Neural progenitor cell (in vitro differentiated cells): Measurements from ENCODE around the gene MDM1. TPM values are rescaled to one million over a fixed set of nuclear protein-coding genes. Genes with fewer than 3 reads are reported as not detected.
A peak's percentile ranks its signal among the peaks of the same experiment; 100 is the strongest.

Experiments used
- DNase-seq: peaks from one replicate; pipeline ENCODE4 v3.0.0-alpha.2; 2016; ENCODE audit warnings: low spot score
- H2AFZ ChIP-seq: fragments of 200-600 bp; sonication (generic); replicated peaks from 2 replicates; pipeline ENCODE4 v1.6.1; 2016; ENCODE audit warnings: antibody characterized with exemption
- H3F3A ChIP-seq: fragments of 200-600 bp; sonication (generic); 2 replicates; pipeline ENCODE4 v1.6.1; 2016; ENCODE audit warnings: antibody characterized with exemption, low read depth
- H3K27ac ChIP-seq: fragments of 200-600 bp; sonication (generic); 2 replicates; pipeline ENCODE4 v1.5.1; 2016; ENCODE audit warnings: mild to moderate bottlenecking
- H3K27me3 ChIP-seq: fragments of 200-600 bp; sonication (generic); 2 replicates; pipeline ENCODE4 v1.6.1; 2016; ENCODE audit warnings: mild to moderate bottlenecking, moderate library complexity
- H3K36me3 ChIP-seq: fragments of 200-600 bp; sonication (generic); 2 replicates; pipeline ENCODE4 v1.5.1; 2016
- H3K4me1 ChIP-seq: fragments of 200-600 bp; sonication (generic); 2 replicates; pipeline ENCODE4 v1.6.1; 2016; ENCODE audit warnings: mixed run types
- H3K4me2 ChIP-seq: fragments of 200-600 bp; sonication (generic); 2 replicates; pipeline ENCODE4 v1.6.1; 2016
- H3K4me3 ChIP-seq: fragments of 200-600 bp; sonication (generic); 2 replicates; pipeline ENCODE4 v1.5.1; 2016
- H3K79me2 ChIP-seq: fragments of 200-600 bp; sonication (generic); 2 replicates; pipeline ENCODE4 v1.6.1; 2016; ENCODE audit warnings: low read depth
- H3K9ac ChIP-seq: fragments of 200-600 bp; sonication (generic); 2 replicates; pipeline ENCODE4 v1.6.1; 2016
- H3K9me3 ChIP-seq: fragments of 200-600 bp; sonication (generic); 2 replicates; pipeline ENCODE4 v1.5.1; 2016; ENCODE audit warnings: low read depth
- H4K20me1 ChIP-seq: fragments of 200-600 bp; sonication (generic); 2 replicates; pipeline ENCODE4 v1.6.1; 2016; ENCODE audit warnings: low read depth
- H3K27ac Mint-ChIP-seq: 3 replicates; pipeline ENCODE4 v1.8.0; 2021; ENCODE audit warnings: mixed read lengths
- H3K27me3 Mint-ChIP-seq: 2 replicates; pipeline ENCODE4 v1.8.0; 2022; ENCODE audit warnings: low read depth, mild to moderate bottlenecking, inconsistent platforms, moderate library complexity, mixed read lengths; ENCODE audit not compliant: insufficient read depth
- H3K36me3 Mint-ChIP-seq: 3 replicates; pipeline ENCODE4 v1.8.0; 2021; ENCODE audit warnings: mixed read lengths
- H3K4me1 Mint-ChIP-seq: 3 replicates; pipeline ENCODE4 v1.8.0; 2021; ENCODE audit warnings: mixed read lengths
- H3K4me3 Mint-ChIP-seq: 3 replicates; pipeline ENCODE4 v1.8.0; 2021; ENCODE audit warnings: mild to moderate bottlenecking, moderate library complexity, mixed read lengths
- H3K9me3 Mint-ChIP-seq: 3 replicates; pipeline ENCODE4 v1.8.0; 2020; ENCODE audit warnings: mixed read lengths
- EZH2 ChIP-seq: fragments of 200-600 bp; sonication (generic); IDR thresholded peaks from 2 replicates; pipeline ENCODE4 v1.6.1; 2017; ENCODE audit warnings: antibody characterized with exemption, mild to moderate bottlenecking, moderate library complexity
- EZH2phosphoT487 ChIP-seq: fragments of 200-600 bp; sonication (generic); IDR thresholded peaks from 2 replicates; pipeline ENCODE4 v1.6.1; 2017; ENCODE audit warnings: antibody characterized with exemption
- total RNA-seq: library from RNA; depleted of rRNA; stranded (reverse); fragments of >200 nt; gene quantifications from 2 replicates; pipeline ENCODE4 v1.2.3, GENCODE V29; 2015; ENCODE audit warnings: low replicate concordance
- TF ChIP-seq, protein P1 (sequence below): fragments of 200-600 bp; sonication (generic); IDR thresholded peaks from 2 replicates; pipeline ENCODE4 v1.5.1; 2017; ENCODE audit warnings: antibody characterized with exemption, mild to moderate bottlenecking

MDM1 gene
- total RNA-seq, 1 donor from 2014 or later = 47.2 TPM

DNA sequence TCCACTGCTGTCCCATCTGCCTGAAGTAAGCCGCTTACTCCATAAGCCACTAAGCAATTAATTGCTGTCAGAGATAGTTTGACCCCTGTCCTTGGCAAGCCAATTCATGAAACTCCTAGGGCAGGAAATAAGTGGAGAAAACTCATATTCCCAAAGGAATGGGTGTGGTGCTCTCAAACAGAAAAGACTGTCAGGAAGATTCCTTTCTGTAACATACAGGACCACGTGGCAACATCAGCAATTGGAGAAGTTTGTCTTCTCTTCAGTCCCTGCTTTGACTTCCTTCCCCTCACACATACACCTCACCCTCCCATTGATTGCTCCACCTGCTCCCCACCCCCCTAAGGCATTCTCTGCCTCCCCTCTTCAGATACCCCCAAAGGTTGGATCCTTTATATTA lies 36.2 kb upstream of the MDM1 start:
- no peak overlapping the region for H3K4me3 ChIP-seq
- TF ChIP-seq EZH2 (no peak), EZH2phosphoT487 (no peak)
- TF ChIP-seq, protein P1, sequence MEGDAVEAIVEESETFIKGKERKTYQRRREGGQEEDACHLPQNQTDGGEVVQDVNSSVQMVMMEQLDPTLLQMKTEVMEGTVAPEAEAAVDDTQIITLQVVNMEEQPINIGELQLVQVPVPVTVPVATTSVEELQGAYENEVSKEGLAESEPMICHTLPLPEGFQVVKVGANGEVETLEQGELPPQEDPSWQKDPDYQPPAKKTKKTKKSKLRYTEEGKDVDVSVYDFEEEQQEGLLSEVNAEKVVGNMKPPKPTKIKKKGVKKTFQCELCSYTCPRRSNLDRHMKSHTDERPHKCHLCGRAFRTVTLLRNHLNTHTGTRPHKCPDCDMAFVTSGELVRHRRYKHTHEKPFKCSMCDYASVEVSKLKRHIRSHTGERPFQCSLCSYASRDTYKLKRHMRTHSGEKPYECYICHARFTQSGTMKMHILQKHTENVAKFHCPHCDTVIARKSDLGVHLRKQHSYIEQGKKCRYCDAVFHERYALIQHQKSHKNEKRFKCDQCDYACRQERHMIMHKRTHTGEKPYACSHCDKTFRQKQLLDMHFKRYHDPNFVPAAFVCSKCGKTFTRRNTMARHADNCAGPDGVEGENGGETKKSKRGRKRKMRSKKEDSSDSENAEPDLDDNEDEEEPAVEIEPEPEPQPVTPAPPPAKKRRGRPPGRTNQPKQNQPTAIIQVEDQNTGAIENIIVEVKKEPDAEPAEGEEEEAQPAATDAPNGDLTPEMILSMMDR = no peak
- Mint-ChIP-seq H3K9me3 (no peaks in the 10 kb centered on the region), H3K27me3 (peaks cover 4% of the 10 kb centered on the region), H3K36me3 (no peaks in the 10 kb centered on the region), H3K27ac (peak overlapping the region; percentile 33), H3K4me1 (peaks cover 42% of the 10 kb centered on the region), H3K4me3 (no peak overlapping the region)
- H3K4me2 ChIP-seq = no peak overlapping the region
- H3K27me3 ChIP-seq = no peaks in the 10 kb centered on the region
- no peak overlapping the region for H3K27ac ChIP-seq
- no peaks in the 10 kb centered on the region for H4K20me1 ChIP-seq
- no peak for DNase-seq
- no peaks in the 10 kb centered on the region for H3K36me3 ChIP-seq
- H3K4me1 ChIP-seq = peaks cover 8% of the 10 kb centered on the region
- no peaks in the 10 kb centered on the region for H3F3A ChIP-seq
- no peaks in the 10 kb centered on the region for H3K9me3 ChIP-seq
- no peak overlapping the region for H2AFZ ChIP-seq
- no peak overlapping the region for H3K9ac ChIP-seq
- no peaks in the 10 kb centered on the region for H3K79me2 ChIP-seq

DNA sequence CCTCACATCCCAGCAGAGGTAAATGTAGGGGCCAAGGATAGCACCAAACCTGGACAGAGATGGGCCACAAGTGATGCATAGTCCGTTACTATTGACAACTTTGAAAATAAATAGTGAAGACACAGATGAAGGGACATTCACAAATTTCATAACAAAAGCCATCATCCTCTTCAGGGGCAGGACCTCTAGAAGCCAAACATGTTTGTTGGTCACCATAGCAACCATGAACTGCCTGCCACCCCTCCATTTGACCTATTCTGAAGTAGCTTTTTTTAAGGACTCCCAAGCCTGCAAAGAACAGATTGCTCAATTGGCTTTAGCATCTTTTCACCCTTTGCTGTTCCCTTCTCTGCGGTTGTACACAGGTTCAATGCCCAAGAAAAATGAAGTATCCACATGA lies 35.7 kb upstream of the MDM1 start:
- Histone ChIP-seq H3F3A (no peaks in the 10 kb centered on the region), H2AFZ (no peak overlapping the region), H3K9ac (no peak overlapping the region), H3K9me3 (no peaks in the 10 kb centered on the region), H3K4me3 (no peak overlapping the region), H3K4me1 (peaks cover 8% of the 10 kb centered on the region), H4K20me1 (no peaks in the 10 kb centered on the region), H3K27ac (no peak overlapping the region), H3K4me2 (no peak overlapping the region), H3K27me3 (no peaks in the 10 kb centered on the region), H3K36me3 (no peaks in the 10 kb centered on the region), H3K79me2 (no peaks in the 10 kb centered on the region)
- peaks cover 5% of the 10 kb centered on the region for H3K27me3 Mint-ChIP-seq
- H3K36me3 Mint-ChIP-seq = no peaks in the 10 kb centered on the region
- peaks cover 39% of the 10 kb centered on the region for H3K4me1 Mint-ChIP-seq
- TF ChIP-seq, protein P1 = no peak
- no peak for TF ChIP-seq EZH2phosphoT487
- TF ChIP-seq EZH2 = no peak
- no peaks in the 10 kb centered on the region for H3K9me3 Mint-ChIP-seq
- no peak for DNase-seq
- H3K4me3 Mint-ChIP-seq = no peak overlapping the region
- H3K27ac Mint-ChIP-seq = peak overlapping the region; percentile 33

DNA sequence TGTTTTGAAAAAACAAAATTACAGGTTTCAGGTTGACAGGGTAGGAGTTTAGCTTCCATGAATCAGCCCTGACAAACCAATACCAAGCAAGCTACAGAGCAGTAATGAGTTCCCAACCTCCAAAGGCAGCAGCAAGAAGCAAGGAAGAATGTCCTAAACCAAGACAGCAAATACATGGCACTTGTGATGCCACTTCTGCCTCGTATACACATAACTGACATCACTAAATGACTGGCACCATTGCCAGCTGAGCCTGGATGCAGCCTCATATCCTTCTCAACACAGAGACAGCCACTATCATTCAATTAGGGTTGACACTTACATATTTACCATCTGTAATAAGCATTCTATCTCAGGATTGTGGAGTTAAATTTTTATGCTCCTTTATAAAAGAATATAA lies 35.0 kb upstream of the MDM1 start:
- H3K27ac ChIP-seq = no peak overlapping the region
- Mint-ChIP-seq H3K9me3 (no peaks in the 10 kb centered on the region), H3K36me3 (no peaks in the 10 kb centered on the region), H3K27ac (peak overlapping the region; percentile 33), H3K4me1 (peaks cover 36% of the 10 kb centered on the region), H3K4me3 (no peak overlapping the region), H3K27me3 (peaks cover 5% of the 10 kb centered on the region)
- no peak overlapping the region for H3K4me3 ChIP-seq
- no peaks in the 10 kb centered on the region for H3K79me2 ChIP-seq
- peaks cover 8% of the 10 kb centered on the region for H3K4me1 ChIP-seq
- no peaks in the 10 kb centered on the region for H3K9me3 ChIP-seq
- no peak overlapping the region for H2AFZ ChIP-seq
- no peaks in the 10 kb centered on the region for H3F3A ChIP-seq
- TF ChIP-seq EZH2phosphoT487 = no peak
- no peak for TF ChIP-seq EZH2
- TF ChIP-seq, protein P1 = no peak
- H3K4me2 ChIP-seq = no peak overlapping the region
- H3K27me3 ChIP-seq = no peaks in the 10 kb centered on the region
- H3K36me3 ChIP-seq = no peaks in the 10 kb centered on the region
- H4K20me1 ChIP-seq = no peaks in the 10 kb centered on the region
- DNase-seq = no peak
- no peak overlapping the region for H3K9ac ChIP-seq
